HL-60/S4 (cell line): ENCODE results near the gene MUC12.

Experiments used
- in situ Hi-C: fragments of 300-500 bp; cut with MboI; formaldehyde crosslinking; loops from 2 replicates; pipeline ENCODE4 v1.14.3; 2022; ENCODE audit warnings: low sequenced_read_pairs

The MUC12 gene

GRCh38 chr7:100952641-100953040, 16.7 kb upstream of the MUC12 start:
- in situ Hi-C loops, result no loop called here

GRCh38 chr7:100957832-100958421, 11.4 kb upstream of the MUC12 start:
- in situ Hi-C loops, result loop anchor here (5.0 kb wide), 1 partner anchor 94 kb away; no protein-coding TSS in a partner anchor

GRCh38 chr7:100959894-100960293, 9.5 kb upstream of the MUC12 start:
- in situ Hi-C loops, result loop anchor here (5.0 to 10.0 kb wide), 2 partner anchors 92 to 115 kb away; no protein-coding TSS in a partner anchor

GRCh38 chr7:100962537-100962936, 6.8 kb upstream of the MUC12 start:
- in situ Hi-C loops, result loop anchor here (10.0 kb wide), 1 partner anchor 112 kb away; no protein-coding TSS in a partner anchor

GRCh38 chr7:100963386-100963785, 6.0 kb upstream of the MUC12 start:
- in situ Hi-C loops, result loop anchor here (10.0 kb wide), 1 partner anchor 111 kb away; no protein-coding TSS in a partner anchor

- in situ Hi-C loops, result loop anchor here (10.0 kb wide), 1 partner anchor 111 kb away; no protein-coding TSS in a partner anchor
Measured at GRCh38 chr7:100963874-100964273, 5.5 kb upstream of the MUC12 start.

GRCh38 chr7:100964630-100965029, 4.7 kb upstream of the MUC12 start:
- in situ Hi-C loops, result loop anchor here (10.0 kb wide), 1 partner anchor 110 kb away; no protein-coding TSS in a partner anchor

- in situ Hi-C loops, result loop anchor here (10.0 kb wide), 1 partner anchor 110 kb away; no protein-coding TSS in a partner anchor
Measured at GRCh38 chr7:100965045-100965722, 4.2 kb upstream of the MUC12 start.

GRCh38 chr7:100965723-100966541, 3.4 kb upstream of the MUC12 start:
- in situ Hi-C loops, result loop anchor here (10.0 kb wide), 1 partner anchor 109 kb away; no protein-coding TSS in a partner anchor

- in situ Hi-C loops, result loop anchor here (10.0 kb wide), 1 partner anchor 108 kb away; no protein-coding TSS in a partner anchor
Measured at GRCh38 chr7:100966542-100967291, 2.6 kb upstream of the MUC12 start.

GRCh38 chr7:100967292-100967863, 2.0 kb upstream of the MUC12 start:
- in situ Hi-C loops, result loop anchor here (10.0 kb wide), 1 partner anchor 107 kb away; no protein-coding TSS in a partner anchor

- in situ Hi-C loops, result loop anchor here (10.0 kb wide), 1 partner anchor 107 kb away; no protein-coding TSS in a partner anchor
Measured at GRCh38 chr7:100968031-100968430, 1.3 kb upstream of the MUC12 start.

GRCh38 chr7:100968650-100969049, 715 bp upstream of the MUC12 start:
- in situ Hi-C loops, result loop anchor here (10.0 kb wide), 1 partner anchor 106 kb away; no protein-coding TSS in a partner anchor

GRCh38 chr7:100971111-100972001, 2.0 kb downstream of the MUC12 start:
- in situ Hi-C loops, result no loop called here

- in situ Hi-C loops, result no loop called here
Measured at GRCh38 chr7:100972002-100972347, 2.6 kb downstream of the MUC12 start.

GRCh38 chr7:100974021-100974420, 4.7 kb downstream of the MUC12 start:
- in situ Hi-C loops, result no loop called here

GRCh38 chr7:100975371-100975821, 6.0 kb downstream of the MUC12 start:
- in situ Hi-C loops, result no loop called here

- in situ Hi-C loops, result no loop called here
Measured at GRCh38 chr7:100978300-100978699, 8.9 kb downstream of the MUC12 start.
